HCT116 (cell line): Measurements from ENCODE around the gene SLC34A1. TPM values are rescaled to one million over a fixed set of nuclear protein-coding genes. Genes with fewer than 3 reads are reported as not detected.

Experiments
- ATAC-seq: fragments of 200-7000 bp; cut with Tn5 transposase; 2 replicates; pipeline ENCODE4 v1.9.1; 2020; ENCODE audit warnings: mild to moderate bottlenecking, moderate library complexity
- BruUV-seq: library from RNA; stranded (reverse); fragments of 400-500 nt; replicated peaks from 2 replicates; lab custom pipeline; 2021; lab: Mats Ljungman, UMichigan
- CTCF ChIA-PET: fragments of 300-600 bp; sonication (Branson Sonifier 250); formaldehyde crosslinking; loops from one replicate; lab custom pipeline; 2021; ENCODE audit warnings: antibody characterized with exemption; lab: Charles Lee
- POLR2A ChIA-PET: fragments of 300-600, 350-600 bp; sonication (Branson Sonifier 250); formaldehyde crosslinking; loops from one replicate; lab custom pipeline; 2021; ENCODE audit warnings: antibody characterized with exemption; lab: Charles Lee
- RAD21 ChIA-PET, 2 experiments: fragments of 300-600 bp; sonication (Branson Sonifier 250); formaldehyde crosslinking; loops; one replicate each; lab custom pipeline; 2023; ENCODE audit warnings: low total read pairs in 2 of 2; ENCODE audit not compliant: uncharacterized antibody in 2 of 2, unreplicated experiment in 2 of 2, low non-redundant PET in 1 of 2; lab: Charles Lee
- DNase-seq: peaks from one replicate; pipeline ENCODE4 v3.0.0-alpha.2; 2010; ENCODE audit warnings: low read depth, low spot score
- H2AFZ ChIP-seq: fragments of 200-600 bp; shearing (Covaris generic), sonication (generic); 2 replicates; pipeline ENCODE4 v1.6.1; 2017; ENCODE audit warnings: low read depth, mixed run types, mixed read lengths, antibody characterized with exemption, low read length; ENCODE audit not compliant: poor library complexity, severe bottlenecking
- H3K27ac ChIP-seq: 2 replicates; pipeline ENCODE4 v1.5.1; 2012; ENCODE audit warnings: low read depth, low read length
- H3K27me3 ChIP-seq: fragments of 200-600 bp; sonication (generic); 2 replicates; pipeline ENCODE4 v1.6.1; 2016; ENCODE audit warnings: mixed run types, low read length, mixed read lengths; ENCODE audit not compliant: insufficient read depth
- H3K36me3 ChIP-seq, 2 experiments: fragments of 200-500 bp in 1 of 2; fragments of 200-600 bp in 1 of 2; sonication (Bioruptor generic) in 1 of 2; sonication (generic) in 1 of 2; 2 replicates each; pipeline versions ENCODE4 v1.5.1 to v1.6.1; 2014 to 2016; ENCODE audit warnings: low read length in 2 of 2, inconsistent platforms in 1 of 2, mixed read lengths in 1 of 2, mixed run types in 1 of 2; ENCODE audit not compliant: insufficient read depth in 2 of 2, control insufficient read depth in 1 of 2
- H3K4me1 ChIP-seq, 2 experiments: fragments of 200-600 bp in 1 of 2; sonication (generic) in 1 of 2; 2 replicates each; pipeline versions ENCODE4 v1.5.1 to v1.6.1; 2012 to 2017; ENCODE audit warnings: low read length in 2 of 2, inconsistent platforms in 1 of 2, mild to moderate bottlenecking in 1 of 2, mixed read lengths in 1 of 2, mixed run types in 1 of 2, moderate library complexity in 1 of 2; ENCODE audit not compliant: insufficient read depth in 2 of 2, control insufficient read depth in 1 of 2
- H3K4me2 ChIP-seq: fragments of 200-600 bp; sonication (generic); 2 replicates; pipeline ENCODE4 v1.6.1; 2017; ENCODE audit warnings: mixed run types, low read length, mixed read lengths
- H3K4me3 ChIP-seq, 2 experiments: fragments of 200-600 bp in 1 of 2; sonication (generic) in 1 of 2; replicated peaks in 1 of 2; 2 replicates each; pipeline ENCODE4 v1.5.1; 2011 to 2016; ENCODE audit warnings: low read length in 2 of 2, control low read depth in 1 of 2, low read depth in 1 of 2, mild to moderate bottlenecking in 1 of 2, mixed read lengths in 1 of 2, mixed run types in 1 of 2
- H3K79me2 ChIP-seq: fragments of 200-600 bp; sonication (generic); 2 replicates; pipeline ENCODE4 v1.6.1; 2017; ENCODE audit warnings: mild to moderate bottlenecking, mixed run types, low read length, moderate library complexity, mixed read lengths; ENCODE audit not compliant: insufficient read depth
- H3K9ac ChIP-seq: fragments of 200-600 bp; sonication (generic); 2 replicates; pipeline ENCODE4 v1.6.1; 2016; ENCODE audit warnings: low read length, mixed read lengths
- H3K9me2 ChIP-seq: fragments of 200-600 bp; sonication (generic), shearing (Covaris generic); 2 replicates; pipeline ENCODE4 v1.6.1; 2017; ENCODE audit warnings: mixed run types, mild to moderate bottlenecking, moderate library complexity; ENCODE audit not compliant: insufficient read depth
- H3K9me3 ChIP-seq, 2 experiments: fragments of 200-500 bp in 1 of 2; fragments of 200-600 bp in 1 of 2; sonication (Bioruptor generic) in 1 of 2; sonication (generic) in 1 of 2; 2 replicates each; pipeline ENCODE4 v1.6.1; 2014 to 2017; ENCODE audit warnings: low read length in 2 of 2, mixed read lengths in 2 of 2, inconsistent platforms in 1 of 2, low read depth in 1 of 2, mild to moderate bottlenecking in 1 of 2, mixed run types in 1 of 2, moderate library complexity in 1 of 2; ENCODE audit not compliant: control insufficient read depth in 1 of 2, insufficient read depth in 1 of 2
- H4K20me1 ChIP-seq: fragments of 200-600 bp; sonication (generic), shearing (Covaris generic); 2 replicates; pipeline ENCODE4 v1.6.1; 2017; ENCODE audit warnings: mixed run types, mild to moderate bottlenecking, moderate library complexity; ENCODE audit not compliant: insufficient read depth
- CTCF ChIP-seq, 3 experiments: fragments of 200-600 bp in 1 of 3; sonication (generic) in 1 of 3; IDR thresholded peaks in 2 of 3; conservative IDR thresholded peaks in 1 of 3; 2 replicates each; pipeline ENCODE4 v1.5.1; 2012 to 2017; ENCODE audit warnings: low read depth in 2 of 3, low read length in 2 of 3, antibody characterized with exemption in 1 of 3, borderline replicate concordance in 1 of 3, control low read depth in 1 of 3, mild to moderate bottlenecking in 1 of 3, mixed read lengths in 1 of 3, mixed run types in 1 of 3, moderate library complexity in 1 of 3; ENCODE audit not compliant: insufficient read depth in 1 of 3
- FOSL1 ChIP-seq: IDR thresholded peaks from 2 replicates; pipeline ENCODE4 v1.6.1; 2012; ENCODE audit warnings: low read depth
- POLR2A ChIP-seq: IDR thresholded peaks from 2 replicates; pipeline ENCODE4 v1.7.0; 2011; ENCODE audit warnings: borderline replicate concordance; ENCODE audit not compliant: insufficient read depth, insufficient read length; ENCODE audit errors: extremely low read depth
- POLR2AphosphoS5 ChIP-seq: IDR thresholded peaks from 2 replicates; pipeline ENCODE4 v1.6.1; 2011; ENCODE audit warnings: mild to moderate bottlenecking, low read depth, low read length, moderate library complexity
- YY1 ChIP-seq: IDR thresholded peaks from 2 replicates; pipeline ENCODE4 v1.6.1; 2011; ENCODE audit warnings: low read length, low read depth, moderate library complexity, mild to moderate bottlenecking; ENCODE audit not compliant: insufficient replicate concordance; ENCODE audit errors: extremely low read depth
- intact Hi-C: fragments of 100-400 bp; cut with micrococcal nuclease; formaldehyde crosslinking; loops from 2 replicates; pipeline ENCODE4 v1.10.0; 2022
- total RNA-seq: library from RNA; stranded (reverse); gene quantifications from one replicate; pipeline ENCODE4 v1.2.1, GENCODE V29; 2021; ENCODE audit not compliant: unreplicated experiment

The SLC34A1 gene
- total RNA-seq, 1 experiment from 2014 or later, result not detected

DNA sequence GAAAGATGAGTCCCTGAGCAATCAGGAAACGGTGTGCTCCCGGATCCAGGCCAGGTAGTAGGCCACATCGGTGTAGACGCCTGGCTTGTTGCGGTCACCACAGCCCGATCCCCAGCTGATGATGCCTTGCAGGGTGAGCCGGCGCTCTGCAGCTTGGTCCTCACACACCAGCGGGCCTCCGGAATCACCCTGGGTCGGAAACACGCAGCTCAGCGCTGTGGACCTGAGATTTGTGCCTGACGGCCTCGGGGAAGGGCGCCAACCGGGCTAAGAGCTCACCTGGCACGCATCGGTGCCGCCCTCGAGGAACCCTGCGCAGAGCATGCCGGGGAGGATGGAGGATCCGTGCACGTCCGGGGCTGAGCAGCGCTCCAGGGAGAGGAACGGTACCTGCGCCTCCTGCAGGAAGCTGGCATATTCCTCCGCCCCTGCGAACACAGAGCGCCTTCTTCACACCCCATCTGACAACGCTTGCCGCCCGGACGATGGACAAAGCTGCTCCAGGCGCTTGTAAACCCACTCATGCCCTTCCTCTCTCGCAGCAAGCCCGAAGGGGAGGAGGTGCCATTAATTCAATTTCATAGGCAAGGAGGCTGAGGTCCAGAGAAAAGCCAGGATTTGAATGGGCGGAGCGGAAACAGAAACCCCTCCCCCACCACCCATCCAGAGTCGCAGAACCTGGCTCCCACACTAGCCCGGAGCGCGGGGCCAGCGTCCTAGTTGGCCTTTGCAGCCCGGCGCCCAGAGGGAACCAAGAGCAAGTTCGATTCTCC lies 18.2 kb downstream of the SLC34A1 start:
- Histone ChIP-seq H3K4me3 (peak overlapping the region; percentile 69 to 82), H3K9me2 (no peaks in the 10 kb centered on the region), H3K27me3 (no peaks in the 10 kb centered on the region), H3K27ac (peak overlapping the region; percentile 99), H3K9me3 (no peaks in the 10 kb centered on the region), H3K4me1 (peaks cover 15 to 37% of the 10 kb centered on the region in 2 experiments), H3K4me2 (peak overlapping the region; percentile 97), H3K79me2 (no peaks in the 10 kb centered on the region), H3K9ac (peak overlapping the region; percentile 92), H3K36me3 (no peaks in the 10 kb centered on the region), H2AFZ (no peak overlapping the region), H4K20me1 (no peaks in the 10 kb centered on the region)
- ChIA-PET POLR2A (interaction anchor here (0.7 to 2.1 kb wide), 10 partner anchors 12 to 95 kb away, joined by 3 to 14 read pairs (median 6); partner anchors contain the start of genes GRK6 and PDLIM7), RAD21 (interaction anchor here (0.7 to 1.6 kb wide), 7 partner anchors 12 to 84 kb away, joined by 3 to 5 read pairs (median 3); no protein-coding TSS in a partner anchor), CTCF (interaction anchor here (0.8 to 5.3 kb wide), 15 partner anchors 10 to 291 kb away, joined by 3 to 85 read pairs (median 8); partner anchors contain the start of genes GRK6, MXD3 and PRR7)
- intact Hi-C loops, result loop anchor here (2.0 to 5.0 kb wide), 3 partner anchors 95 to 290 kb away; partner anchors contain the start of genes B4GALT7 and PDLIM7
- BruUV-seq, result TSS peak; percentile 78
- peak; percentile 77 for ATAC-seq
- DNase-seq, result peak; percentile 82
- no peak for TF ChIP-seq FOSL1
- peak; percentile 89 for TF ChIP-seq POLR2AphosphoS5
- peak; percentile 75 for TF ChIP-seq YY1
- TF ChIP-seq POLR2A, result peak; percentile 54
- peak in 2 of 3 experiments; percentile 60 to 63; a peak in 4 of 6 replicates for TF ChIP-seq CTCF (IDR thresholded peaks at IDR 0.05 in 2 of 3, conservative IDR thresholded peaks at IDR 0.05 in 1 of 3; ENCODE audit: borderline replicate concordance in 1 of 3, insufficient read depth in 1 of 3, low read depth in 2 of 3, low read length in 2 of 3)
